Pulmonary artery endothelial cell (primary cell): ENCODE results near the gene ABLIM1. TPM values are rescaled to one million over a fixed set of nuclear protein-coding genes. Genes with fewer than 3 reads are reported as not detected.

Experiments used
- DNase-seq: peaks from one replicate; pipeline ENCODE4 v3.0.0-alpha.2; 2011; ENCODE audit warnings: low read depth, low spot score
- total RNA-seq: library from RNA; depleted of rRNA; stranded (reverse); fragments of >200 nt; gene quantifications from 2 replicates; pipeline ENCODE4 v1.2.3, GENCODE V29; 2014

The ABLIM1 gene
- total RNA-seq, 1 donor from 2014 or later: 56.3 TPM

- DNase-seq: no peak
Measured at GRCh38 chr10:114492351-114493037, 165.6 kb downstream of the ABLIM1 start.

GRCh38 chr10:114491933-114492332 is 166.1 kb downstream of the ABLIM1 start:
- no peak for DNase-seq

- no peak for DNase-seq
Measured at GRCh38 chr10:114491419-114491818, 166.7 kb downstream of the ABLIM1 start.

GRCh38 chr10:114489521-114490310 is 168.4 kb downstream of the ABLIM1 start:
- DNase-seq: no peak

GRCh38 chr10:114487815-114488536 is 170.1 kb downstream of the ABLIM1 start:
- no peak for DNase-seq

- DNase-seq: no peak
Measured at GRCh38 chr10:114486938-114487814, 170.9 kb downstream of the ABLIM1 start.

GRCh38 chr10:114485696-114486400 is 172.2 kb downstream of the ABLIM1 start:
- no peak for DNase-seq

- DNase-seq: no peak
Measured at GRCh38 chr10:114483575-114483974, 174.5 kb downstream of the ABLIM1 start.

- DNase-seq: no peak
Measured at GRCh38 chr10:114482480-114483304, 175.4 kb downstream of the ABLIM1 start.

GRCh38 chr10:114481055-114481454 is 177.0 kb downstream of the ABLIM1 start:
- no peak for DNase-seq

GRCh38 chr10:114479836-114480235 is 178.2 kb downstream of the ABLIM1 start:
- no peak for DNase-seq

- no peak for DNase-seq
Measured at GRCh38 chr10:114479307-114479706, 178.8 kb downstream of the ABLIM1 start.

- no peak for DNase-seq
Measured at GRCh38 chr10:114478281-114478680, 179.8 kb downstream of the ABLIM1 start.

- DNase-seq: no peak
Measured at GRCh38 chr10:114477285-114477684, 180.8 kb downstream of the ABLIM1 start.

GRCh38 chr10:114474989-114475388 is 183.1 kb downstream of the ABLIM1 start:
- DNase-seq: no peak

GRCh38 chr10:114473776-114474175 is 184.3 kb downstream of the ABLIM1 start:
- DNase-seq: no peak

- no peak for DNase-seq
Measured at GRCh38 chr10:114472877-114473253, 185.2 kb downstream of the ABLIM1 start.

GRCh38 chr10:114471906-114472876 is 185.9 kb downstream of the ABLIM1 start:
- no peak for DNase-seq
